GM12864 (cell line): ENCODE results near the gene CLIP4.
"Not testable (repeated sequence)": the region's sequence is repeated elsewhere in the genome, so short reads cannot be mapped to it uniquely, and the experiment has no call there.

Source experiments
- DNase-seq: peaks from one replicate; pipeline ENCODE4 v3.0.0-alpha.2; 2011; ENCODE audit warnings: low read depth
- H3K4me3 ChIP-seq: 2 replicates; pipeline ENCODE4 v1.5.1; 2011; ENCODE audit warnings: mild to moderate bottlenecking, low read depth, low read length, control low read depth
- CTCF ChIP-seq: IDR thresholded peaks from 2 replicates; pipeline ENCODE4 v1.5.1; 2011; ENCODE audit warnings: low read depth, mild to moderate bottlenecking, moderate library complexity, low read length, control low read depth, inconsistent platforms; ENCODE audit errors: missing control alignments

Gene CLIP4

GRCh38 chr2:29100564-29100963, 14.7 kb upstream of the CLIP4 start:
- no peak for DNase-seq
- no peak for TF ChIP-seq CTCF
- H3K4me3 ChIP-seq = no peak overlapping the region

GRCh38 chr2:29104688-29105087, 10.5 kb upstream of the CLIP4 start:
- H3K4me3 ChIP-seq = no peak overlapping the region
- TF ChIP-seq CTCF = no peak
- DNase-seq = no peak

- DNase-seq = no peak
- H3K4me3 ChIP-seq = no peak overlapping the region
- TF ChIP-seq CTCF = no peak
Measured at GRCh38 chr2:29105375-29105774, 9.8 kb upstream of the CLIP4 start.

- no peak overlapping the region for H3K4me3 ChIP-seq
- no peak for TF ChIP-seq CTCF
- DNase-seq = no peak
Measured at GRCh38 chr2:29106256-29106655, 9.0 kb upstream of the CLIP4 start.

GRCh38 chr2:29106980-29107388, 8.2 kb upstream of the CLIP4 start:
- no peak for TF ChIP-seq CTCF
- H3K4me3 ChIP-seq = no peak overlapping the region
- no peak for DNase-seq

GRCh38 chr2:29107547-29107946, 7.7 kb upstream of the CLIP4 start:
- H3K4me3 ChIP-seq, DNase-seq: not testable (repeated sequence)

GRCh38 chr2:29108225-29108624, 7.0 kb upstream of the CLIP4 start:
- DNase-seq = no peak
- no peak overlapping the region for H3K4me3 ChIP-seq

More at GRCh38 chr2:29108225-29108624, 7.0 kb upstream of the CLIP4 start:
- TF ChIP-seq CTCF = no peak
